Small intestine (tissue), 7 donors: ENCODE data around the gene NOL11. TPM values are rescaled to one million over a fixed set of nuclear protein-coding genes. Genes with fewer than 3 reads are reported as not detected.

Source experiments
- DNase-seq, 2 donors: peaks; one replicate each; pipeline versions ENCODE4 v3.0.0 to v3.0.0-alpha.2; 2013
- FAIRE-seq: peaks from 2 replicates; lab custom pipeline; 2012; peaks lifted over from hg19 to GRCh38; lab: Jason Lieb, UNC
- H3K27ac ChIP-seq, 3 donors: one replicate each; pipeline ENCODE4 v1.5.1; 2013; ENCODE audit warnings: low read length in 2 of 3, mild to moderate bottlenecking in 2 of 3, control low read depth in 1 of 3, inconsistent platforms in 1 of 3, low read depth in 1 of 3, moderate library complexity in 1 of 3
- H3K27me3 ChIP-seq, 3 donors: one replicate each; pipeline ENCODE4 v1.6.1; 2013; ENCODE audit warnings: low read length in 3 of 3, inconsistent platforms in 1 of 3; ENCODE audit not compliant: control insufficient read depth in 3 of 3, insufficient read depth in 3 of 3
- H3K36me3 ChIP-seq, 3 donors: one replicate each; pipeline ENCODE4 v1.6.1; 2013; ENCODE audit warnings: low read length in 3 of 3, inconsistent platforms in 1 of 3, low read depth in 1 of 3, mild to moderate bottlenecking in 1 of 3, moderate library complexity in 1 of 3; ENCODE audit not compliant: control insufficient read depth in 3 of 3, insufficient read depth in 2 of 3
- H3K4me1 ChIP-seq, 3 donors: one replicate each; pipeline ENCODE4 v1.6.1; 2013; ENCODE audit warnings: low read length in 2 of 3, inconsistent platforms in 1 of 3, low read depth in 1 of 3, mild to moderate bottlenecking in 1 of 3, moderate library complexity in 1 of 3; ENCODE audit not compliant: control insufficient read depth in 3 of 3, insufficient read depth in 2 of 3
- H3K4me3 ChIP-seq, 3 donors: one replicate each; pipeline ENCODE4 v1.5.1; 2013; ENCODE audit warnings: low read length in 3 of 3, control low read depth in 1 of 3, inconsistent platforms in 1 of 3, low read depth in 1 of 3, mild to moderate bottlenecking in 1 of 3, moderate library complexity in 1 of 3
- H3K9me3 ChIP-seq, 2 donors: one replicate each; pipeline ENCODE4 v1.6.1; 2013; ENCODE audit warnings: low read depth in 1 of 2, low read length in 1 of 2; ENCODE audit not compliant: control insufficient read depth in 2 of 2, insufficient read depth in 1 of 2
- WGBS, 3 donors: extraction: QIAGEN DNeasy Blood & Tissue Kit; methylation state at CpG; one replicate each; pipeline ENCODE4 v1.1.7; 2013; 5-methylcytosine and 5-hydroxymethylcytosine counted together
- polyA plus RNA-seq, 4 donors: library from polyadenylated mRNA; stranded (reverse) in 3 of 4; unstranded in 1 of 4; fragments of 200-250 nt in 3 of 4; fragments of 120-200 nt in 1 of 4; gene quantifications; one replicate each; pipeline versions ENCODE4 v1.2.1 to v1.2.3, GENCODE V29; 2013
- donor health status: healthy with polysubstance abuse.
- donor health status: control.
- donor health status: control.
- donor health status: Bipolar disorder and iron deficiency.
- donor health status: healthy.

Gene NOL11
- polyA plus RNA-seq, 4 donors, result 21.7 to 46.5 (median 24.7) TPM

DNA sequence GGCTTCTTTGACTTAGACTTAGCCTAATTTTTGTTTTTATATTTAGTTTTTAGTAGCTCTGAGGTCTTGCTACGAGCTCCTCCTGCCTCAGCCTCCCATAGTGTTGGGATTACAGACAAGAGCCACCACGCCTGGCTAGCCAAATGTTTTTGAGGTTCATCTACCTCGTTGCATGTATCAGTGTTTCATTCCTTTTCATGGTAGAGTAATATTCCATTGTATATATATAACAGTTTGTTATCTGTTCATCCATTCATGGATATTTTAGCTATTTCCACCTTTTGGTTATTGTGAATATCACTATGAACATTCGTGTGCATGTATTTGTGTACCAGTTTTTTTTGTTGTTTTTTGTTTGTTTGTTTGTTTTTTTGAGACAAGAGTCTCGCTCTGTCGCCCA lies 12.2 kb downstream of the NOL11 start:
- Histone ChIP-seq H3K4me3 (no peak overlapping the region), H3K27me3 (no peaks in the 10 kb centered on the region), H3K36me3 (peaks cover 18 to 52% (median 26%) of the 10 kb centered on the region in 3 donors), H3K27ac (no peak overlapping the region), H3K4me1 (peaks cover 0 to 4% (median 0%) of the 10 kb centered on the region in 3 donors), H3K9me3 (peaks cover 0 to 4% of the 10 kb centered on the region in 2 donors)
- DNase-seq, result no peak
- FAIRE-seq, result no peak
- 97 to 99% (median 98%) methylated on average over 6 of the region's 6 CpGs for WGBS, 3 donors

DNA sequence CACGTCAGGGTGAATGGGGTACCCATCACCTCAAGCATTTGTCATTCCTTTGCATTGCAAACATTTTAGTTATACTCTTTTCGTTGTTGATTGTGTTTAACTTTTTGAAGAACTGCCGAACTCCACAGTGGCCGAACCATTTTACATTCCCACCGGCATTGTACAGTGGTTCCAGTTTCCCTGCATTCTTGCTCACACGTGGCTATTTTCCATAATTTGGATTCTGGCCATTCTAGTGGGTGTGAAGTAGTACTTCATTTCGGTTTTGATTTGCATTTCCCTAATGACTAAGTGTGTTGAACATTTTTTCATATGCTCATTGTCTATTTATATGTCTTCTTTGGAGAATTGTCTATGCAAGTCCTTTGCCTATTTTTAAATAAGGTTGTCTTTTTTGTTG lies 13.0 kb downstream of the NOL11 start:
- FAIRE-seq (no peak), DNase-seq (no peak)
- no peak overlapping the region for H3K27ac ChIP-seq
- no peak overlapping the region for H3K4me3 ChIP-seq
- 82 to 91% (median 83%) methylated on average over 7 of the region's 7 CpGs for WGBS, 3 donors
- peaks cover 0 to 4% of the 10 kb centered on the region in 2 donors for H3K9me3 ChIP-seq
- no peaks in the 10 kb centered on the region for H3K27me3 ChIP-seq
- H3K36me3 ChIP-seq, result peaks cover 14 to 50% (median 19%) of the 10 kb centered on the region in 3 donors
- peaks cover 0 to 4% (median 0%) of the 10 kb centered on the region in 3 donors for H3K4me1 ChIP-seq

DNA sequence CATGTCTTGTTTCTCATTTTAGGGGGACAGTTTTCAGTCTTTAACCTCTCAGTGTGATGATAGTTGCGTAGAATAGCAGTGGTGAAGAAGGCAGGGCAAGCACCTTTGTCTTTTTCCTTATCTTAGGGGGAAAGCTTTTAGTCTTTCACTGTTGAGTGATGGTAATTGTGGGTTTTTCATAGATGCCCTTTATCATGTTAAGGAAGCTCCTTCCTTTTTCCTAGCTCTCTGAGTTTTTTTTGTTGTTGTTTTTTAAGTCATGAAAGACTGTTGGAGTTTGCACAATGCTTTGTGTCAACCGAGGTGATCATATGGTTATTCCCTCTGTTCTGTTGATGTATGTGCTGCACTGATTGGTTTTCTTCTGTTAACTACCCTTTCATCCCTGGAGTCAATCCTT lies 15.7 kb downstream of the NOL11 start:
- H3K4me1 ChIP-seq, result no peaks in the 10 kb centered on the region
- DNase-seq (no peak), FAIRE-seq (no peak)
- H3K27me3 ChIP-seq, result no peaks in the 10 kb centered on the region
- peaks cover 0 to 4% of the 10 kb centered on the region in 2 donors for H3K9me3 ChIP-seq
- WGBS, 3 donors, result 73 to 82% (median 78%) methylated on average over 2 of the region's 2 CpGs
- H3K27ac ChIP-seq, result no peak overlapping the region
- peaks cover 16 to 40% (median 20%) of the 10 kb centered on the region in 3 donors for H3K36me3 ChIP-seq
- no peak overlapping the region for H3K4me3 ChIP-seq

DNA sequence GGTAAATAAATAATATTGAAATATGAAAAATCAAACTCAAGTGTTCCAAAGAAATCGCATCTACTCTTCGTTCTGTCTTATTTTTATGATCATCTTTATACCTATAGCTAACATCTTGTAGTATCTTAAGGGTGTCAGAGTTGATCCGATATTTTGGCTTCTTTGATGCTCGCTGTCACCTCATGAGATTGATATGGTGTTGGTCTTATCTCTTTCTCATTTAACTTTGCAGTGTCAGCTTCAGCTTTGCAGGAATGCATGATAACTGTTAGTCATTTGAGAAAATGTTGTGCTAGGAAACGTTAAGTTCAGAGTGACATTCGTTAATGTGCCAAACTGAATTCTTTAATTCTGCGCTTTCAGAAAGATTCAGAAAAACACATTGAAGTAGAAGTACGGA lies 19.4 kb downstream of the NOL11 start:
- FAIRE-seq, result no peak
- no peaks in the 10 kb centered on the region for H3K9me3 ChIP-seq
- H3K27ac ChIP-seq, result no peak overlapping the region
- H3K4me3 ChIP-seq, result no peak overlapping the region
- DNase-seq, result no peak
- H3K4me1 ChIP-seq, result no peaks in the 10 kb centered on the region
- peaks cover 18 to 38% (median 26%) of the 10 kb centered on the region in 3 donors for H3K36me3 ChIP-seq
- H3K27me3 ChIP-seq, result no peaks in the 10 kb centered on the region
- WGBS, 3 donors, result 93 to 95% (median 94%) methylated on average over 8 of the region's 8 CpGs

DNA sequence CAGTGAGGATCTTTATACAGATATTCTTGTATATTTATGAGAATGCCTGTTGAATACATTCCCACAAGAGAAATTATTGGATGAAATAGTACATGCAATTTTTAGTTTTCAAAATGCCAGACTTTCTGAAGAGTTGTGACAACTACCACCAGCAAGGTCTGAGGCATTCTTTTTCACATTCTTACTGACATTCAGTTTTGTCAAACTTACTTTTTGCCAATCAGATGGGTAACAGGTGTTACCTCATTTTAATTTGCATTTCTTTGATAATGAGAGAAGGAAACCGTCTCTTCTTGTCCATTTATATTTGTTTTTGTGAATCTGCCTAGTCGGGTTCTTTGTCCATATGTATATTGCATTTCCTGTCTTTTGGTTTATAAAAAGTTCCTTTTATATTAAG lies 24.3 kb downstream of the NOL11 start:
- no peaks in the 10 kb centered on the region for H3K9me3 ChIP-seq
- H3K27ac ChIP-seq, result no peak overlapping the region
- H3K27me3 ChIP-seq, result no peaks in the 10 kb centered on the region
- no peaks in the 10 kb centered on the region for H3K4me1 ChIP-seq
- 79 to 88% (median 80%) methylated on average over 2 of the region's 2 CpGs for WGBS, 3 donors
- H3K4me3 ChIP-seq, result no peak overlapping the region
- H3K36me3 ChIP-seq, result peaks cover 16 to 44% (median 25%) of the 10 kb centered on the region in 3 donors
- FAIRE-seq (no peak), DNase-seq (no peak)

DNA sequence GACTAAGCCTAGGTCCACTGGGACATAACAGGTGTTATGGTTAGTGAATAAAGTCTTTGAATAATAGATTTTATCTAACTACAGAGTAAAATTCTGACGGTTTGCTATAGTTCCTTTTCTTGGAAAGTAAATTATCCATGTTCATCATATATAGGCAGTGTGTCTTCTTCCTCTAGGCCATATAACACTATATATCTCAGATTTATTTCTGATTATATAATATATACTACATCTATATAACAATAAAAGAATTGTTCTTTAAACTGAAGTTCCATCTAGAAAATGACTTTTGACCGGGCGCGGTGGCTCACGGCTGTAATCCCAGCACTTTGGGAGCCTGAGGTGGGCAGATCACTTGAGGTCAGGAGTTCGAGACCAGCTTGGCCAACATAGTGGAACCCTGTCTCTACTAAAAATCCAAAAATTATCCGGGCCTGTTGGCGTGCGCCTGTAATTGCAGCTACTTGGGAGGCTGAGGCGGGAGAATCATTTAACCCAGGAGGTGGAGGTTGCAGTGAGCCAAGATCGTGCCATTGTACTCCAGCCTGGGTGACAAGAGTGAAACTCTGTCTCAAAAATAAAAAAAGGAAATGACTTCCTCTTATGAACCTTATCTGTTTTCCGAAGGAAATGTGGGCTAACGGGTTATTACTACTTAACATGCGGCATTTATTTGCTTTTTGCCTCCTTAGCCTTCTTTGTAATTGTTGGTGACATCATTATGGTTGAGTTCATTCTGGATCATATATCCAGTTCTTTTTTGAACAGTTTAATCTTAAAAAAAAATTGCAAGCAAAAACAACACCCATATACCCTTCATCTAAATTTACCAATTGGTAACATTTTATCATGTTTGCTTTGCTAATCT lies 29.2 kb downstream of the NOL11 start:
- Histone ChIP-seq H3K27ac (no peak overlapping the region), H3K36me3 (peaks cover 9 to 52% (median 11%) of the 10 kb centered on the region in 3 donors)

DNA sequence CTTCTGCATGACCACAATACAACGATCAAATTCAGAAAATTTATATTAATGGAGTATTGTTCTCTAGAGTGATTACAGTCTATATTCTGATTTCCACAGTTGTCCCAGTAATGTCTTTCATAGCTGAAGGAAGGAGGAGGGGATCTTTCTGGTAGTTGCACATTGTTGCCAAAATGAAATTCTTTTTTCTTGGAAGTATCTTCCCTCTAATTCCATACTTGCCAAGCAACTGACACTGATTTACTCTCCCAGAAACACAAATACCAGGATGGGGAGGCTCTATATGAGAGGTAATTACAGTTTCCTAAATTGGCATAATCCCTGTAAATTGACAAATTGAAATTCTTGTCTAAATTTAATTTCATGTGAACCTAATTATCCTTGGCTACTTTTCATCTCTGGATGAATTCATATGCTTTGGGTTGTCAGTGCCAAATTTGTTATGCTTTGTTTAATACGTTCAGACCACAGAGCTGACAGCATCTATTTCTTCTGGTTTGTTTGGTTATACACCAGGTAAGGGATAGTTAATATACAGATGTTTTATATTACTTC lies 30.0 kb downstream of the NOL11 start:
- peaks cover 9 to 52% (median 9%) of the 10 kb centered on the region in 3 donors for H3K36me3 ChIP-seq
- WGBS, 3 donors, result 62 to 88% (median 81%) methylated on average over 2 of the region's 2 CpGs
- H3K27ac ChIP-seq, result no peak overlapping the region
- peaks cover 0 to 8% of the 10 kb centered on the region in 2 donors for H3K9me3 ChIP-seq
- H3K4me3 ChIP-seq, result no peak overlapping the region
- no peak for FAIRE-seq
- H3K4me1 ChIP-seq, result no peaks in the 10 kb centered on the region
- no peaks in the 10 kb centered on the region for H3K27me3 ChIP-seq
- DNase-seq, result no peak

More for the DNA sequence above, 29.2 kb downstream of the NOL11 start:
- DNase-seq (peak in 1 of 2 donors; percentile 4), FAIRE-seq (no peak)
- Histone ChIP-seq H3K27me3 (no peaks in the 10 kb centered on the region), H3K4me3 (no peak overlapping the region), H3K9me3 (peaks cover 0 to 8% of the 10 kb centered on the region in 2 donors), H3K4me1 (no peaks in the 10 kb centered on the region)
- 39 to 64% (median 57%) methylated on average over 14 of the region's 14 CpGs for WGBS, 3 donors

DNA sequence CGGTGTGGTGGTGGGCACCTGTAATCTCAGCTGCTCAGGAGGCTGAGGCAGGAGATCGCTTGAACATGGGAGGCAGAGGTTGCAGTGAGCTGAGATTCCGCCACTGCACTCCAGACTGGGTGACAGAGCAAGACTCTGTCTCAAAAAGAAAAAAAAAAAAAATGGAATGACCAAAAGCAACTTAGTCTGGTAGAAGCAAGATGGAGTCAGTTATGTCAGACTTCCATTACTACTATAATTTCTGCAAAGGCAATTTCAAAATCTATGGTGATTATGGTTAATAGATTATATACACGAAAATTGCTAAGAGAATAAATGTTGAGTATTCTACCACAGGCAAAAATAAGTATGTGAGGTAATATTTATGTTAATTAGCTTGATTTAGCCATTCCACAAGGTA lies 32.3 kb downstream of the NOL11 start:
- FAIRE-seq, result no peak
- H3K9me3 ChIP-seq, result peaks cover 0 to 8% of the 10 kb centered on the region in 2 donors
- 98 to 99% (median 98%) methylated on average over 4 of the region's 4 CpGs for WGBS, 3 donors
- no peaks in the 10 kb centered on the region for H3K4me1 ChIP-seq
- H3K4me3 ChIP-seq, result no peak overlapping the region
- no peak overlapping the region for H3K27ac ChIP-seq
- H3K27me3 ChIP-seq, result no peaks in the 10 kb centered on the region
- peaks cover 6 to 47% (median 9%) of the 10 kb centered on the region in 3 donors for H3K36me3 ChIP-seq
- DNase-seq, result no peak
